Mucosa of descending colon (tissue), 3 donors: ENCODE measurements around the gene COX7B2. TPM values are rescaled to one million over a fixed set of nuclear protein-coding genes. Genes with fewer than 3 reads are reported as not detected.

ENCODE experiments used
- ATAC-seq: fragments of 200-7000 bp; cut with Tn5 transposase; one replicate; pipeline ENCODE4 v1.9.1; 2020; ENCODE audit warnings: mild to moderate bottlenecking, moderate library complexity
- DNase-seq, 3 donors: peaks; one replicate each; pipeline ENCODE4 v3.0.0-alpha.2; 2020
- H3K36me3 ChIP-seq: fragments of 200-600 bp; one replicate; pipeline ENCODE4 v1.8.0; 2021; ENCODE audit warnings: low read depth, mild to moderate bottlenecking
- H3K4me1 ChIP-seq: fragments of 200-600 bp; one replicate; pipeline ENCODE4 v1.8.0; 2021; ENCODE audit warnings: low read depth, mild to moderate bottlenecking
- H3K4me3 ChIP-seq: fragments of 200-600 bp; one replicate; pipeline ENCODE4 v1.8.0; 2021; ENCODE audit warnings: mild to moderate bottlenecking
- H3K9me3 ChIP-seq: fragments of 200-600 bp; one replicate; pipeline ENCODE4 v1.8.0; 2021; ENCODE audit warnings: mild to moderate bottlenecking
- CTCF ChIP-seq: fragments of 200-600 bp; IDR thresholded peaks from one replicate; pipeline ENCODE4 v1.8.0; 2022; ENCODE audit warnings: antibody characterized with exemption, mild to moderate bottlenecking
- intact Hi-C, 2 donors: fragments of 100-400 bp; cut with DNase I in 1 of 2; cut with micrococcal nuclease in 1 of 2; formaldehyde crosslinking; loops; one replicate each; pipeline versions ENCODE4 v1.11.0 to v1.11.1; 2022; cut with DNase I, micrococcal nuclease
- total RNA-seq, 3 donors: library from RNA; stranded (reverse); fragmentation: NEBNext Ultra II Directional in 2 of 3; extraction: Animal tissue kit (Norgen Biotek cat#: 25700) in 2 of 3; gene quantifications; one replicate each; pipeline versions ENCODE4 v1.2.1 to v1.2.4, GENCODE V29; 2021 to 2023
- donor health status: DM: no; HTN: no; CAD: no; lungs with moderate emphysema.
- donor health status: DM: no; HTN: no; CAD: no.
- donor health status: DM: no; HTN: yes; CAD: no.

Gene COX7B2
- total RNA-seq, 3 donors from 2014 or later: not detected

- intact Hi-C loops: loop anchor here in 1 of 2 donors (10.0 kb wide), 1 partner anchor 58 kb away; no protein-coding TSS in a partner anchor
- Histone ChIP-seq H3K4me3 (no peak overlapping the region), H3K36me3 (no peaks in the 10 kb centered on the region), H3K9me3 (no peaks in the 10 kb centered on the region), H3K4me1 (no peaks in the 10 kb centered on the region)
- ATAC-seq: no peak
- TF ChIP-seq CTCF: no peak
- DNase-seq: no peak
Observed at GRCh38 chr4:46952451-46952850, 43.4 kb upstream of the COX7B2 start.

- H3K9me3 ChIP-seq: no peaks in the 10 kb centered on the region
- no peaks in the 10 kb centered on the region for H3K36me3 ChIP-seq
- H3K4me1 ChIP-seq: no peaks in the 10 kb centered on the region
- TF ChIP-seq CTCF: no peak
- intact Hi-C loops: loop anchor here in 1 of 2 donors (10.0 kb wide), 1 partner anchor 56 kb away; no protein-coding TSS in a partner anchor
- H3K4me3 ChIP-seq: no peak overlapping the region
- no peak for DNase-seq
- no peak for ATAC-seq
Observed at GRCh38 chr4:46950826-46951225, 41.8 kb upstream of the COX7B2 start.

- no peak for ATAC-seq
- TF ChIP-seq CTCF: no peak
- Histone ChIP-seq H3K4me1 (no peaks in the 10 kb centered on the region), H3K4me3 (no peak overlapping the region), H3K9me3 (no peaks in the 10 kb centered on the region), H3K36me3 (no peaks in the 10 kb centered on the region)
- no peak for DNase-seq
- intact Hi-C loops: loop anchor here in 1 of 2 donors (10.0 kb wide), 1 partner anchor 55 kb away; no protein-coding TSS in a partner anchor
Observed at GRCh38 chr4:46949822-46950221, 40.8 kb upstream of the COX7B2 start.

GRCh38 chr4:46947541-46947940 lies 38.5 kb upstream of the COX7B2 start:
- no peak for ATAC-seq
- H3K9me3 ChIP-seq: no peaks in the 10 kb centered on the region
- intact Hi-C loops: no loop called here
- H3K36me3 ChIP-seq: no peaks in the 10 kb centered on the region
- TF ChIP-seq CTCF: no peak
- no peaks in the 10 kb centered on the region for H3K4me1 ChIP-seq
- H3K4me3 ChIP-seq: no peak overlapping the region
- DNase-seq: no peak

- H3K9me3 ChIP-seq: no peaks in the 10 kb centered on the region
- TF ChIP-seq CTCF: no peak
- no peaks in the 10 kb centered on the region for H3K4me1 ChIP-seq
- H3K4me3 ChIP-seq: no peak overlapping the region
- no peaks in the 10 kb centered on the region for H3K36me3 ChIP-seq
- intact Hi-C loops: no loop called here
- ATAC-seq: no peak
- no peak for DNase-seq
Observed at GRCh38 chr4:46946919-46947536, 38.0 kb upstream of the COX7B2 start.
